ENCODE data around the gene NHLRC4.

NHLRC4 gene

GRCh38 chr16:564690-565418 lies 2.0 kb upstream of the NHLRC4 start:
- Histone ChIP-seq H3K27ac (ENCODE audit: low read depth, low read length) (no peak overlapping the region), H3K36me3 (ENCODE audit: insufficient read depth, low read length) (no peaks in the 10 kb centered on the region), H3K4me1 (ENCODE audit: insufficient read depth, low read length) (peaks cover 26% of the 10 kb centered on the region), H3K27me3 (ENCODE audit: control insufficient read depth in 1 of 2, insufficient read depth in 2 of 2, low read length in 2 of 2) (peaks cover 0 to 25% of the 10 kb centered on the region in 2 donors), H3K9ac (ENCODE audit: low read length) (no peak overlapping the region), H3K4me3 (ENCODE audit: low read depth in 1 of 2, low read length in 2 of 2) (no peak overlapping the region), H3K9me3 (ENCODE audit: low read length) (no peaks in the 10 kb centered on the region)

- H3K4me3 ChIP-seq (ENCODE audit: low read depth in 1 of 2, low read length in 2 of 2) = peak overlapping the region in 1 of 2 donors; percentile 28
- peaks cover 26% of the 10 kb centered on the region for H3K4me1 ChIP-seq (ENCODE audit: insufficient read depth, low read length)
- H3K9me3 ChIP-seq (ENCODE audit: low read length) = no peaks in the 10 kb centered on the region
- peaks cover 0 to 23% of the 10 kb centered on the region in 2 donors for H3K27me3 ChIP-seq (ENCODE audit: control insufficient read depth in 1 of 2, insufficient read depth in 2 of 2, low read length in 2 of 2)
- H3K36me3 ChIP-seq (ENCODE audit: insufficient read depth, low read length) = no peaks in the 10 kb centered on the region
- H3K27ac ChIP-seq (ENCODE audit: low read depth, low read length) = no peak overlapping the region
- no peak overlapping the region for H3K9ac ChIP-seq (ENCODE audit: low read length)
Observed at GRCh38 chr16:565419-566330, 1.1 kb upstream of the NHLRC4 start.

GRCh38 chr16:567373-568256 lies 810 bp downstream of the NHLRC4 start:
- Histone ChIP-seq H3K27me3 (ENCODE audit: control insufficient read depth in 1 of 2, insufficient read depth in 2 of 2, low read length in 2 of 2) (peaks cover 0 to 6% of the 10 kb centered on the region in 2 donors), H3K27ac (ENCODE audit: low read depth, low read length) (no peak overlapping the region), H3K9ac (ENCODE audit: low read length) (no peak overlapping the region), H3K9me3 (ENCODE audit: low read length) (no peaks in the 10 kb centered on the region), H3K4me1 (ENCODE audit: insufficient read depth, low read length) (peaks cover 26% of the 10 kb centered on the region), H3K36me3 (ENCODE audit: insufficient read depth, low read length) (no peaks in the 10 kb centered on the region), H3K4me3 (ENCODE audit: low read depth in 1 of 2, low read length in 2 of 2) (peak overlapping the region in 1 of 2 donors; percentile 28)

- Histone ChIP-seq H3K9ac (ENCODE audit: low read length) (peak overlapping the region; percentile 68), H3K4me3 (ENCODE audit: low read depth in 1 of 2, low read length in 2 of 2) (peak overlapping the region; percentile 44 to 70), H3K27ac (ENCODE audit: low read depth, low read length) (peak overlapping the region; percentile 67), H3K27me3 (ENCODE audit: control insufficient read depth in 1 of 2, insufficient read depth in 2 of 2, low read length in 2 of 2) (peaks cover 0 to 1% of the 10 kb centered on the region in 2 donors), H3K4me1 (ENCODE audit: insufficient read depth, low read length) (peaks cover 26% of the 10 kb centered on the region), H3K9me3 (ENCODE audit: low read length) (no peaks in the 10 kb centered on the region), H3K36me3 (ENCODE audit: insufficient read depth, low read length) (no peaks in the 10 kb centered on the region)
Observed at GRCh38 chr16:568401-569258, 1.8 kb downstream of the NHLRC4 start.

GRCh38 chr16:569445-570254 lies 2.8 kb downstream of the NHLRC4 start, which contains the start of gene PIGQ:
TSS of gene PIGQ (plus strand) at chr16:569968. CDS start at chr16:574075, 4,107 bp downstream.
- H3K27me3 ChIP-seq (ENCODE audit: control insufficient read depth in 1 of 2, insufficient read depth in 2 of 2, low read length in 2 of 2) = no peaks in the 10 kb centered on the region
- peak within 1 kb of the TSS; percentile 68 for H3K9ac ChIP-seq (ENCODE audit: low read length)
- H3K4me1 ChIP-seq (ENCODE audit: insufficient read depth, low read length) = peaks cover 26% of the 10 kb centered on the region
- H3K9me3 ChIP-seq (ENCODE audit: low read length) = no peaks in the 10 kb centered on the region
- peak within 1 kb of the TSS; percentile 64 to 70 for H3K4me3 ChIP-seq (ENCODE audit: low read depth in 1 of 2, low read length in 2 of 2)
- no peaks in the 10 kb centered on the region for H3K36me3 ChIP-seq (ENCODE audit: insufficient read depth, low read length)
- H3K27ac ChIP-seq (ENCODE audit: low read depth, low read length) = peak within 1 kb of the TSS; percentile 67

GRCh38 chr16:572865-573650 lies 6.3 kb downstream of the NHLRC4 start:
- Histone ChIP-seq H3K27me3 (ENCODE audit: control insufficient read depth in 1 of 2, insufficient read depth in 2 of 2, low read length in 2 of 2) (no peaks in the 10 kb centered on the region), H3K4me1 (ENCODE audit: insufficient read depth, low read length) (peaks cover 6% of the 10 kb centered on the region), H3K4me3 (ENCODE audit: low read depth in 1 of 2, low read length in 2 of 2) (no peak overlapping the region), H3K27ac (ENCODE audit: low read depth, low read length) (no peak overlapping the region), H3K9ac (ENCODE audit: low read length) (no peak overlapping the region), H3K9me3 (ENCODE audit: low read length) (no peaks in the 10 kb centered on the region), H3K36me3 (ENCODE audit: insufficient read depth, low read length) (no peaks in the 10 kb centered on the region)

GRCh38 chr16:574021-574760 lies 7.4 kb downstream of the NHLRC4 start:
- Histone ChIP-seq H3K27ac (ENCODE audit: low read depth, low read length) (no peak overlapping the region), H3K36me3 (ENCODE audit: insufficient read depth, low read length) (no peaks in the 10 kb centered on the region)

GRCh38 chr16:575354-576196 lies 8.8 kb downstream of the NHLRC4 start:
- Histone ChIP-seq H3K9ac (ENCODE audit: low read length) (no peak overlapping the region), H3K27ac (ENCODE audit: low read depth, low read length) (no peak overlapping the region), H3K36me3 (ENCODE audit: insufficient read depth, low read length) (no peaks in the 10 kb centered on the region), H3K4me1 (ENCODE audit: insufficient read depth, low read length) (no peaks in the 10 kb centered on the region), H3K27me3 (ENCODE audit: control insufficient read depth in 1 of 2, insufficient read depth in 2 of 2, low read length in 2 of 2) (no peaks in the 10 kb centered on the region), H3K4me3 (ENCODE audit: low read depth in 1 of 2, low read length in 2 of 2) (no peak overlapping the region), H3K9me3 (ENCODE audit: low read length) (no peaks in the 10 kb centered on the region)

More at GRCh38 chr16:574021-574760, 7.4 kb downstream of the NHLRC4 start:
- H3K9ac ChIP-seq (ENCODE audit: low read length) = no peak overlapping the region
- H3K27me3 ChIP-seq (ENCODE audit: control insufficient read depth in 1 of 2, insufficient read depth in 2 of 2, low read length in 2 of 2) = no peaks in the 10 kb centered on the region
- no peak overlapping the region for H3K4me3 ChIP-seq (ENCODE audit: low read depth in 1 of 2, low read length in 2 of 2)
- no peaks in the 10 kb centered on the region for H3K9me3 ChIP-seq (ENCODE audit: low read length)
- H3K4me1 ChIP-seq (ENCODE audit: insufficient read depth, low read length) = peaks cover 1% of the 10 kb centered on the region

Data from muscle layer of colon (tissue), 2 donors.